PC-9 (cell line): ENCODE measurements around the gene FGFR3.

Source experiments
- EZH2 ChIP-seq: fragments of 200-600 bp; sonication (generic); IDR thresholded peaks from 2 replicates; pipeline ENCODE4 v1.8.0; 2017; ENCODE audit warnings: antibody characterized with exemption, low read depth
- TF ChIP-seq, protein P1 (sequence below): fragments of 200-600 bp; sonication (generic); conservative IDR thresholded peaks from 2 replicates; pipeline ENCODE4 v1.6.1; 2017; ENCODE audit warnings: mixed run types, antibody characterized with exemption, mild to moderate bottlenecking, moderate library complexity

GRCh38 chr4:1756079-1756478 is 37.0 kb upstream of the FGFR3 start:
- TF ChIP-seq EZH2 = no peak
- TF ChIP-seq, protein P1, sequence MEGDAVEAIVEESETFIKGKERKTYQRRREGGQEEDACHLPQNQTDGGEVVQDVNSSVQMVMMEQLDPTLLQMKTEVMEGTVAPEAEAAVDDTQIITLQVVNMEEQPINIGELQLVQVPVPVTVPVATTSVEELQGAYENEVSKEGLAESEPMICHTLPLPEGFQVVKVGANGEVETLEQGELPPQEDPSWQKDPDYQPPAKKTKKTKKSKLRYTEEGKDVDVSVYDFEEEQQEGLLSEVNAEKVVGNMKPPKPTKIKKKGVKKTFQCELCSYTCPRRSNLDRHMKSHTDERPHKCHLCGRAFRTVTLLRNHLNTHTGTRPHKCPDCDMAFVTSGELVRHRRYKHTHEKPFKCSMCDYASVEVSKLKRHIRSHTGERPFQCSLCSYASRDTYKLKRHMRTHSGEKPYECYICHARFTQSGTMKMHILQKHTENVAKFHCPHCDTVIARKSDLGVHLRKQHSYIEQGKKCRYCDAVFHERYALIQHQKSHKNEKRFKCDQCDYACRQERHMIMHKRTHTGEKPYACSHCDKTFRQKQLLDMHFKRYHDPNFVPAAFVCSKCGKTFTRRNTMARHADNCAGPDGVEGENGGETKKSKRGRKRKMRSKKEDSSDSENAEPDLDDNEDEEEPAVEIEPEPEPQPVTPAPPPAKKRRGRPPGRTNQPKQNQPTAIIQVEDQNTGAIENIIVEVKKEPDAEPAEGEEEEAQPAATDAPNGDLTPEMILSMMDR = no peak
